GM21576 (cell line): ENCODE measurements around the gene ACAP2.
"Not testable (repeated sequence)": the region's sequence is repeated elsewhere in the genome, so short reads cannot be mapped to it uniquely, and the experiment has no call there.

ENCODE experiments used
- ATAC-seq: cut with Tn5 transposase; IDR thresholded peaks from one replicate; pipeline ENCODE4 v1.9.1; 2021; ENCODE audit warnings: mild to moderate bottlenecking, moderate library complexity; ENCODE audit not compliant: unreplicated experiment

The ACAP2 gene

GRCh38 chr3:195296662-195297061 is 146.2 kb downstream of the ACAP2 start:
- no peak for ATAC-seq

- no peak for ATAC-seq
Observed at GRCh38 chr3:195291121-195291520, 151.7 kb downstream of the ACAP2 start.

- not testable (repeated sequence) for ATAC-seq
Observed at GRCh38 chr3:195290643-195291042, 152.2 kb downstream of the ACAP2 start.

GRCh38 chr3:195286115-195286872 is 156.5 kb downstream of the ACAP2 start:
- ATAC-seq = no peak

- no peak for ATAC-seq
Observed at GRCh38 chr3:195285372-195285771, 157.4 kb downstream of the ACAP2 start.

GRCh38 chr3:195284842-195285241 is 158.0 kb downstream of the ACAP2 start:
- no peak for ATAC-seq

GRCh38 chr3:195282961-195283360 is 159.9 kb downstream of the ACAP2 start:
- ATAC-seq = no peak

GRCh38 chr3:195274259-195274966 is 168.4 kb downstream of the ACAP2 start:
- ATAC-seq = no peak

- ATAC-seq = peak; percentile 68
Observed at GRCh38 chr3:195271410-195272243, 171.2 kb downstream of the ACAP2 start.

- ATAC-seq = peak; percentile 69
Observed at GRCh38 chr3:195270817-195271409, 171.9 kb downstream of the ACAP2 start, which contains the start of gene XXYLT1. Gene XXYLT1, minus strand, starts transcription at chr3:195271159. Its CDS starts 101 bp downstream, at chr3:195271058.

GRCh38 chr3:195270079-195270816 is 172.6 kb downstream of the ACAP2 start:
- ATAC-seq = peak; percentile 12

- no peak for ATAC-seq
Observed at GRCh38 chr3:195269375-195270078, 173.3 kb downstream of the ACAP2 start.

- ATAC-seq = no peak
Observed at GRCh38 chr3:195268576-195269309, 174.1 kb downstream of the ACAP2 start.

- no peak for ATAC-seq
Observed at GRCh38 chr3:195267096-195267495, 175.7 kb downstream of the ACAP2 start.

- ATAC-seq = no peak
Observed at GRCh38 chr3:195266428-195266827, 176.4 kb downstream of the ACAP2 start.

GRCh38 chr3:195265363-195265976 is 177.3 kb downstream of the ACAP2 start:
- ATAC-seq = no peak

GRCh38 chr3:195263925-195264600 is 178.8 kb downstream of the ACAP2 start:
- ATAC-seq = no peak
